Measurements from ENCODE around the gene MTERF1.
"Not testable (repeated sequence)": the region's sequence is repeated elsewhere in the genome, so short reads cannot be mapped to it uniquely, and the experiment has no call there.

The MTERF1 gene, protein sequence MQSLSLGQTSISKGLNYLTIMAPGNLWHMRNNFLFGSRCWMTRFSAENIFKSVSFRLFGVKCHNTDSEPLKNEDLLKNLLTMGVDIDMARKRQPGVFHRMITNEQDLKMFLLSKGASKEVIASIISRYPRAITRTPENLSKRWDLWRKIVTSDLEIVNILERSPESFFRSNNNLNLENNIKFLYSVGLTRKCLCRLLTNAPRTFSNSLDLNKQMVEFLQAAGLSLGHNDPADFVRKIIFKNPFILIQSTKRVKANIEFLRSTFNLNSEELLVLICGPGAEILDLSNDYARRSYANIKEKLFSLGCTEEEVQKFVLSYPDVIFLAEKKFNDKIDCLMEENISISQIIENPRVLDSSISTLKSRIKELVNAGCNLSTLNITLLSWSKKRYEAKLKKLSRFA

DNA sequence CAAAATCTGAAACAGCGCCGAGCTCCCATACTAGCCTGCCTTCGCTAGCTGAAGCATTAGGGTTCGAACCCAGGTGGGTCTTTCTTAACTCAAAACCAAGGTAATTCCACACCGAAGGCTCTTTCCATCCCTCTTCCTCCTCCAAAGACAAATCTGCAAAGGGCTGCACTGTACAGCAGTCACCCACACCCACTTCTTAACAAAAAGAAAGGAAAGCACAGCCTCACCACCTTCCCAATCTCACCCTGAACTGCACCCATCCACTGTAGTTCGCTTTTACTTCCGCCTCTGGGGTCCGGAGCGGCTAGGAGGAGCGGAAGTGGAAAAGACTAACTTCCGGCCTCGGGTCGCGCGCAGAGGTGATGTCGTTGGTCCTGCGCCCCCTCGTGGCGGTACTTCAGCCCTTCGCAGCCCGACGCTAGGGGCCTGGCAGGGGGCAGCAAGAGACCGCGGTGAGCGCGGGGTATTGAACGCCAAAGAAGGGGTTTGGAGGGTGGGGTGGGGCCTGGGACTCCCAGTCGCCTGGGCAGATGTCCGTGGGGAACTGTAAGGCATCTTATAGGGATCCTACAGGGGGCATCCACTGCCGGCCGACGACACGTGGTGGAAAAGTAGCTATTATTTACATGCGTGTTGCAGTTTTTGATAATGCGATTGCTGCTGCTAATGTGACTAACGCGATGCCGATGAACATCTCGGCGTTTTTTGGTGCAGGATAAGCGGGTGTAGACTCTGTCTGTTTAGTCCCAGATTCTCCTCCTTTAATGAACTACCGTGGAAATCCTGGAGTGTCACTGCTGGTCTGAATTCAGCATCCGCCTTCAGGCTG is at the start of gene MTERF1:
Gene MTERF1, minus strand, starts transcription at position 290 of the 829 bp plus-strand sequence. CDS start 619 bp downstream, outside the sequence.
- peak; percentile 96 for DNase-seq

DNA sequence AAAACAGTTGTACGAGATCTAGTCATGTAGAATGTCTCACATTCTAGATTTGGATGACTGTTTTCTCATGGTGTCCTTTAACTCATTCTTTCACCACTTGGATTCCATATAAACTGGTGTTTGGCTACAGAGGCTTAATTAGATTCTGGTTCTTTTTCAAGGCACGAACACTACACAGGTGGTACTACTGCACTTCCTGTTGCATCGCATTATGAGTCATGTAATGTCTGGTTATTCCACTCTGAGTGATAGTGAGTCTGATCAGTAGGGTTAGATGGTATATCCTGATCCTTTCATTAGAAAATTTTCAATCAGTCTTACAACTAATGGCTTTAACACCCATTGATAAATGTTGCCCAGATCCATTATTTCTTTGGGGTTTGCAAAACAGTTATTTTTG is 49.0 kb upstream of the MTERF1 start:
- DNase-seq = no peak

DNA sequence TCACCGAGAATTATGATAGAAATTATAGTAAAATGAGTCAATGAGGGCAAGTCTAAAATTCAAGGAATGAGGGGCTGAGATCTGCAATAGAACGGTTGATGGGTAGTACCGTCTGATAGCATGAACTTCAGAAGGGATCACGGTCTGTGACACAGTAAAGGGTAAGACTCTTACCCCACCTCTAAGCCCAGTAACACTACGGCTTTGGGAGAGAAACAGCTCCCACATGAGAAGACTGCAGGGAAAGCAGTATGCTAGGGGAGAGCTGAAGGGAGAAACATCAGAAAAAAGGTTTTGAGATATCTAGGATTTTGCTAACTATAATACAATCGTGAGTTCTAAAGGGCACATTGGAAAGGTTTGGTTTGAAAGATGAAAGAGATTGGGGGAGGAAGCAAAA is 47.4 kb upstream of the MTERF1 start:
- DNase-seq = no peak

DNA sequence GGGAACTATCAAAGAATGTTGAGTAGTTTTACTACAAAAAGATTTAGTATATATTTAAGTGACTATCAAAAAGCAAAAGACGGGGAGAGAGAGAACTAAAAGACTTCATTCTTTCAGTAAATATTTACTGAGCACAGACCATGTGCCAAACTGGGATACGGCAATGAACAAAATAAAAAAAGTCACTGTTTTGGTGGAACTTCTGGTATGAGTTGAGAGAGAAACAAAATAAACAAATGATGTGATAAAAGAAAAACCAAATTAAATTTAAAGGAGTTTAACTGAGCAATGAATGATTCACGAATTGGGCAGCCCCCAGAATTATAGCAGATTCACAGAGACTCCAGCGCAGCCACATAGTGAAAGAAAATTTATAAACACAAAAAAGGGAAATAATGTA is 42.4 kb upstream of the MTERF1 start:
- no peak for DNase-seq

DNA sequence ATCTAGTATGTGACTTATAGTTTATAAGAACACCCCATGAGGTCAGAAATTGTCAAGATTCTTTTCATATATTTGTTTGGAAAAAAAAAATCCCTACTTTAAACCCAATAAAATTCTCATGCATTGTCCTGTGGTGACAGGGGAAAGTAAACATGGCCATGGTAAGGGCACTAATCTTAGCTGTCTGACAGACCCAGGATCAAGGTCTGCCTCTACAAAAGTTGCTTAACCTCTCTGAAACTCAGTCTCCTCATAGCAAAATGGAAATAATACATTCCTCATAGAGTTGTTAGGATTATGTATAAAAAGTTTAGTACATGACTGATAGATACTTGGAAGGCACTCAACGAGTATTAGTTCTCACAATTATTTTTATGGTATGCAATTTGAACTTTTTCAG is 37.9 kb upstream of the MTERF1 start:
- DNase-seq = no peak

DNA sequence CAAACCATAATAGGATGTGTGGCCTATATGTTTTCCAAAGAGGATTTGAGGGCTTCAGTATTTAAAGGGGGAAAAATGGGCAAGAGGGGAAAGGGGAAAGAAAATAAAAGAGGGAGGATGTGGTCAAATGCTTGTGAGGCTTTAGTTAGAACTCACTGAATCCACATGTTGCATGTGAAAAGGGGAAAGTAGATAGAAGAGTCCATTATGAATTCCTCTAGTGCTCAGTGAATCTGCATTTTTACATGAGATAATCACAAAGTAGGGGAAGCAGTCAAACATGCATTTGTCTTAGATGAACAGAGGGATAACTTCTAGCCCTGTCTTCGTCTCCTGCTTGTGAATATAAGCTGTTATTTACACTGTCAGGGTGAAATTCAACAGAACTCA is 35.5 kb upstream of the MTERF1 start:
- no peak for DNase-seq

DNA sequence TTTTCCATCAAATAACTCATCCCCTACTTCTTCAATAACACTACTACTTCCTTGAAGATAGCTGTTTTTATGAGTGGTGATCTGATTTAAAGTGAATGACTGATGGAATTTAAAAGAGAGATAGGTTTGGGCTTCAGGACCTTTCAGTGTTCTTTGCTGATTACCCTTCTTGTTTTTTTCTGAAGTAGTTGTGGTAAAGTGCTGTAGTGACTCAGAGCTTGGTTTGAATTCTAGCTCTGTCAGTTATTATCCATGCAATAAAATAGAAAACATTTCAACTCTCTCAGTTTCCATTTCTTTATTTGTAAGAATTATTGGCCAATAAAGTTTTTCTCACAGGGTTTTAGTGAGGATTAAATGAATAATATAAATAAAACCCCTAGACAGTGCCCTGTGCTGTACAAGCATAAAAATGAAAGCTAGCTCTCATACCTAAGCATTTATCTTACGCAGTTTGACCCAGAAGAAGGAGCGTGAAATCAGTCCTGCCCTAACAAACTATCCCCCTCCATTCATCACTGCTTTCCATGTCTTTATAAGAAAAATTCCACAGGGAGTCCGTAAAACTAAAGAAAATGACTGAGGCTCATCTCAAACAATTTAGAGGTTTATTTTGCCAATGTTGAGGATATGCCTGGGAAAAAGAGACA is 35.0 kb upstream of the MTERF1 start:
- DNase-seq = no peak

DNA sequence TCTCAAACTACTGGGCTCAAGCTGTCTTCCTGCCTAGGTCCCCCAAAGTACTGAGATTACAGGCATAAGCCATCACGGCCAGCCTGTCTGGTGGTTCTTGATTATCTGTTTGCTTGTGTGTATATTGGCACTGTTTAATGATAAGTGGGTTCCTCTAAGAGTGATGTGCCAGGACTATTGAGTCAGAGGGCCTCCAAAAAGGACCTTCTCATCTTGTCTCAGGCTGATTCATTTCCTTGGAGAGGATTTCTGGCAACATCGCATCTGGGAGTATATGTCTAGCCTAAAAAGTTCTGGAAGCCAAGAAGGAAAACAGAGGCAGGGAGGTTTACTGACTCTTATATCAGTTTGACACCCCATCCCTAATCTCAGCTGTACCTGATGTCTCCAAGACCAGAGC is 33.1 kb upstream of the MTERF1 start:
- DNase-seq = no peak

DNA sequence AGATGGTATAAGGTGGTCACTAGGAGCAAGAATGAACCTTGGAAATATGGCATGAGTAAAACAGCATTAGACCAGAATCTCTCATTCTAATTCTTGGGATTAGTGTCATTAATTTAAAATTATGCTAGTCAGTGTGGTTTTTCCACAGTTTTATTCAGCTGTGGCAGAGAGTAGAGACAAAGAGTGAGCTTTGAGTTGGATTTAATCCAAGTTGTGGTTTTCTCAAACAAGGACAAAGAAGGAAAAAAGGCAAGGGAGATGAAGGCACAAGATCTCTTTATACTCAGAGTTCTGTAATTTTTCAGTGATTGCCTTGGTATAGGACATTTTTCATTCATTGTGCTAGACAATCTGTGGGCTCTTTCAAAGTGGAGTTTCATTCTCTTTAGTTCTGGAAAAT is 32.0 kb upstream of the MTERF1 start:
- no peak for DNase-seq

DNA sequence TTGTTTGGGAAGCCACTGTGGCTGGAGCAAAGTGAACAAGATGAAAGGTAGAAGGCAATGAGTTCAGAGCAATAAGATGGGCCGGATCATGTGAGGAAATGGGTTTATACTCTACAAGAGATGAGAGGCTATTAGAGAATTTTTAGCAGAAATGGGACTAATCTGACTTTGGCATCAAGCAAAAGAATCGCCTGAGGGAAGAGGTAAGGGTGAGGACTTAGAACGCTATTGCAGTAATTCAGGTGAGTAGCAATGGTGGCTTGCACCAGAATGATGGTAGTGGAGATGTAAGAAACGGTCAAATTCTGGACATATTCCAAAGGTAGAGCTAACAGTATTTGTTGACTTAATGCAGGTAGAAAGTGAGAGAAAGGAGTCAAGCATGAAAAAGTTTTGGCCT is 30.6 kb upstream of the MTERF1 start:
- DNase-seq = no peak

DNA sequence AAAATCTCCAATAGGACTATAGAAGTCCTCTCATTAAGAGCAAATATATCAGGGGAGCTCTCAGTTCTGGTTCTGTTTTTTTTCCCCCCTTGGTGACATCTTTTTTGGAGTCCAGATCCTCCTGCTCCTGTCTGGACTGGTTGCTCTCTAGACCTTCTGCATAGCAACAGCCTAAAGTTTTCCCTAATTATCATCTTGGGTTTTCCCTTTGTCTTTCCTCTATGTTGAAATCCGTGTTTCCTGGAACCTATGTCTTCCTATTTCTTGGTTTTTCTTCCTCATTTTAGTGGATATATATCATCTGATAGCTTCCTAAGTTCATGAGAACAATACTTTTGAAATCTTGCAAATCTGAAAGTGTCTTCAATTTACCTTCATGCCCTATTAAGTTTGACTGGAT is 29.7 kb upstream of the MTERF1 start:
- DNase-seq = no peak

DNA sequence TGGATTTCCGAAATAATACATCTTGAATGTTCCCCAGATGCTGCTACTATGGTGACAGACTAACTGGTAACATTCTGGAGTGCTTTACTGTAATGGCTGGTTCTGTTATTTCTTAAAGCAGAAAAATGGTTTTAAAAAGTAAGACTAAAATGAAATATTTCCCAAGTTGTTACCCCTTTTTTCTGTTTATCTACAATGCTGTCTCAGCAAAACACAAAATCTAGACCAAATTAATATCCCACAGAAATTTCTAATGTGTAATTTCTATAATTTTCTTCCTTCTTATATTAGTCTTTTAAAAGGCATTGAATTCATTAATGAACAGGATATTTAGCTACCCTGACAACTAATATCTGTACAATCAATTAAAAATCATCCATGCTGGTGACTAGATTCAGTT is 19.1 kb upstream of the MTERF1 start:
- DNase-seq = no peak

DNA sequence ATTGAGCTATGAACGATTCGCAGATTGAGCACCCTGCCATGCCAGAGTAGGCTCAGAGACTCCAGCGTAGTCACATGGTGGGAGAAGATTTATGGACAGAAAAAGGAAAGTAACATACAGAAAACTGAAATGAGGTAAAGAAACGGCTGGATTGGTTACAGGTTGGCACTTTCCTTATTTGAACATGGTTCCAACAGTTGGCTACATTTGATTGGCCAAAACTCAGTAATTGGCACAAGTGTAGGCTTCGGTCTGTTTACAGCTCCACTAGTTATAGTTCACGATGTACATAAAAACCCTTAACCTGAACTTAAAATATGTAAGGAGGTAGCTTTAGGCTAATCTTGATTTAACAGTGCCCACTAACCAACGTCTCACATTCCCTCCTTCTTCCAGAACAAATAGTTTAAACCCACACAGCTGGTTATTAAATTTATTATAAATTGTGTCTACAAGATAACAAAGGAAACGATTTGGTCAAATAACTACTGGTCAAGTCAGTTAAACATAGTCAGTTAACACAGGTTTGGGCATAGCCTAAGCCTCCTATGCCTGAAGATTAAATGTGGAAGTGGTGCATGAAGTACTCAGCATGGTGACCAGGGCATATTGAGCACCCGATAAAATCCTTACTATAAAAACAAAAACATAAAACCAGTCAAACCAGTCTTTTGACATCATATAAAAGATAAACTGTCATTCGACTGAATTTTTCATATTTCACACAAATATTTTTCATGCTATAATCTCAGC is 17.9 kb upstream of the MTERF1 start:
- no peak for DNase-seq

DNA sequence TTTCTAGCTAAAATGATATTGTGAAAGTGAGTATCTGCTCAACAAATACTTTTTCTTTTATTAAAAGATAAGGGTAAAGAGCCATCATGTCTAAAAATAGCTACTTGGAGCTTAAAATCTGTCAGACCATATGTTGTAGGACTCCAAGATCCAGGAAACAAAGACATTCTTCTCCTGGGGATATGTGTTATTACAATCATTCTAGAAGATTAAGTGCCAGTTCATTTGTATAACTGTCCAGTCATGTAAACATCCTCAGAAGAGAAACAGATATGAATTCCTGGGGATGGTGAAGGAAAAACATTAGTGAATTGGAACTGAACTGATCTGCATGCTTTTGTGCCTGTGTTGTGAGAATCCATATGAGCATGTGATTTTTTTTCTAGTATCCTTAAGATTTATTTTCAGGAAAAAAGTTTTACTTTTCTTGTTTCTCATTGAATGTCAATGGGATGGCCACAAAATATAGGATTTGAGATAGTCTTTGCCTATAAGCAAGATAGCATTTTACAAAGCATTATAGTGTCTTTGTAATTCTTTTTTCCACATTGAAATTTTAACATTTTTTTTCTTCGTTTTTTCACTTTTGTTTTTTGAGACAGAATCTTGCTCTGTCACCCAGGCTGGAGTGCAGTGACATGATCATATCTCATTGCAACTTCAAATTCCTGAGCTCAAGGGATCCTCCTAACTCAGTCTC is 14.4 kb upstream of the MTERF1 start:
- DNase-seq = no peak

DNA sequence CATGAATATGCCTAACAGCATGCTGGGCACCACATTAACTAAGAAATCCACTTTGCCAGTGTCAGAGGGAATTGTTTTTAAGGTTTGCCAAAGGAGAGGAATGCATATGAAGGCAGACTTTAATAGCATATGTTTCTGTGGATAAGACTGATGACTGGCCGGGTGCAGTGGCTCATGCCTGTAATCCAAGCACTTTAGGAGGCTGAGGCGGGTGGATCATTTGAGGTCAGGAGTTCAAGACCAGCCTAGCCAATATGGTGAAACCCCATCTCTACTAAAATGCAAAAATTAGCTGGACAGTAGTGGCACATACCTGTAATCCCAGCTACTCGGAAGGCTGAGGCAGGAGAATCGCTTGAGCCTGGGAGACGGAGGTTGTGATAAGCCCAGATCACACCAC is 13.2 kb upstream of the MTERF1 start:
- not testable (repeated sequence) for DNase-seq

DNA sequence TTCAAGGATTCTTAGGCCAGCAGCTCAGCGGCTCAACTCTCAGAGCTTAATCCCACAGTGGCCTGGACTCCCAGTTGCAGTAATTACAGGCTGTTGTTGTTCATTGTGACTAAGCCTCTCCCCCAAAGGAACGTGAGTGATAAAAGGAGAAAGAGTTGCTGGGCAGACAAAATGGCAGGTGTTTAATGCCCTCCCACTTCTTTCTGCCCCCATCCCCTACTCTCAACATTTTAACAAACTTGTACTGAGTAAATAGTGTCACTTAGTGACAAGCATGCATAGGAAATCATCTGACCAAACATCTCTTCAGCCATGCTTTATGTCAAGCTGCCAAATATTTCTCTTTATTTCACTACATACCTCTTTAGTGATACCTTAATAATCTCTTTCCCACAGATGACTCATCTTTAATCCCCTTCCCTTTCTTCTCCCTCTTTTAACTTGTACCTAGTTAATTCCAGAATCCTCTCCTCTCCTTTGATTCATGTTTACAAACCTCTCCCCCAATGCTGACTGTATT is 12.4 kb upstream of the MTERF1 start:
- no peak for DNase-seq

DNA sequence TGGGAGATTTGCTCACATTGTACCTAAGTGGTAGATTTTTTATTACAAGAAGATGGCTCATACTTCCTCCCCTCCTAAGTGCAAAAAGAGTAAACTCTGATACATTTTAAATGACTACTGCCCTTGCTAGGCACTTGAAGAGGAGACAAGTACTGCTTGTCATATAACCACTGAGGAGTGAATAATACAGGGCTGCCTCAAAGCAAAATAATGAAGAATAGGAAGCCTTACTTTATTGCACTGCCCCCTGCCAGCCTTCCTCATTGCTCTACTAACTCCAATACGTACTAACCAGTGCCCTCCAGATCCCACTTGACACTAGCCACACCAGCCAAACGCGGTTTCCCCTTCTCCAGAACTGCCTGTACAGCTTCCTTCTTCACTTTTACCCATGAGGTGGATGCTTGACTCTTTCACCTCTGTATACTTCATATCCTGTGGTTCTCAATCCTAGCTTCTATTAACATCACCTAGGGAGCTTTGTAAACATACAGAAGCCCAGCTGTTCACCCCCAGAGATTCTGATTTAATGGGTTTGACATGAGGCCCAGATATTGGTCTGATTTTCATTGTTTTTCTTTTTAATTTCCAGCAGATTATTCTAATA is 11.7 kb upstream of the MTERF1 start:
- no peak for DNase-seq

DNA sequence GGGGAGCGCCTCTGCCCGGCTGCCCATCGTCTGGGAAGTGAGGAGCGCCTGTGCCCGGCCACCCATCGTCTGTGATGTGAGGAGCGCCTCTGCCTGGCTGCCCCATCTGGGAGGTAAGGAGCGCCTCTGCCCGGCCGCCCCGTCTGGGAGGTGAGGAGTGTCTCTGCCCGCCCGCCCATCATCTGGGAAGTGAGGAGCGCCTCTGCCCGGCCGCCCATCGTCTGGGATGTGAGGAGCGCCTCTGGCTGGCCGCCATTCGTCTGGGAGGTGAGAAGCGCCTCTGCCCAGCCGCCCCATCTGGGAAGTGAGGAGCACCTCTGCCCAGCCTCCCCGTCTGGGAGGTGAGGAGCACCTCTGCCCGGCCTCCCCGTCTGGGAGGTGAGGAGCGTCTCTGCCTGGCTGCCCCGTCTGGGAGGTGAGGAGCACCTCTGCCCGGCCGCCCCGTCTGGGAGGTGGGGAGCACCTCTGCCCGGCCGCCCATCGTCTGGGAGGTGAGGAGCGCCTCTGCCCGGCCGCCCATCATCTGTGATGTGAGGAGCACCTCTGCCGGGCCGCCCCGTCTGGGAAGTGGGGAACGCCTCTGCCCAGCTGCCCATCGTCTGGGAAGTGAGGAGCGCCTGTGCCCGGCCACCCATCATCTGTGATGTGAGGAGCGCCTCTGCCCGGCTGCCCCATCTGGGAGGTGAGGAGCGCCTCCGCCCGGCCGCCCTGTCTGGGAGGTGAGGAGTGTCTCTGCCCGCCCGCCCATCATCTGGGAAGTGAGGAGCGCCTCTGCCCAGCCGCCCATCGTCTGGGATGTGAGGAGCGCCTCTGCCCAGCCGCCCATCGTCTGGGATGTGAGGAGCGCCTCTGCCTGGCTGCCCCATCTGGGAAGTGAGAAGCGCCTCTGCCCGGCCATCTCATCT is 8.0 kb upstream of the MTERF1 start:
- DNase-seq = not testable (repeated sequence)

DNA sequence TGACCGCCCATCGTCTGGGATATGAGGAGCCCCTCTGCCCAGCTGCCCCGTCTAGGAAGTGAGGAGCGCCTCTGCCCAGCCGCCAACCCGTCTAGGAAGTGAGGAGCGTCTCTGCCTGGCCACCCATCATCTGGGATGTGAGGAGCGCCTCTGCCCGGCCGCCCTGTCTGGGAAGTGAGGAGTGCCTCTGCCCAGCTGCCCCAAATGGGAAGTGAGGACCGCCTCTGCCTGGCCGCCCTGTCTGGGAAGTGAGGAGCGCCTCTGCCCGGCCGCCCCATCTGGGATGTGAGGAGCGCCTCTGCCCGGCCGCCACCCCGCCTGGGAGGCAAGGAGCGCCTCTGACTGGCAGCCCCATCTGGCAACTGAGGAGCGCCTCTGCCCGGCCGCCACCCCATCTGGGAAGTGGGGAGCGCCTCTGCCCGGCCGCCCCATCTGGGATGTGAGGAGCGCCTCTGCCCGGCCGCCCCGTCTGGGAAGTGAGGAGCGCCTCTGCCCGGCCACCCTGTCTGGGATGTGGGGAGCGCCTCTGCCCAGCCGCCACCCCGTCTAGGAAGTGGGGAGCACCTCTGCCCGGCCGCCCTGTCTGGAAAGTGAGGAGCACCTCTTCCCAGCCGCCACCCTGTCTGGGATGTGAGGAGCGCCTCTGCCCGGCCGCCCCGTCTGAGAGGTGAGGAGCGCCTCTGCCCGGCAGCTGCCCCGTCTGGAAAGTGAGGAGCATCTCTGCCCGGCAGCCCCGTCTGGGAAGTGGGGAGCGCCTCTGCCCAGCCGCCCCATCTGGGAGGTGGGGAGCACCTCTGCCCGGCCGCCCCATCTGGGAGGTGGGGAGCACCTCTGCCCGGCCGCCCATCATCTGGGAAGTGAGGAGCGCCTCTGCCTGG is 7.1 kb upstream of the MTERF1 start:
- DNase-seq = not testable (repeated sequence)
